Ovary (tissue), 3 donors: ENCODE data around the gene STIP1.

Experiments used
- POLR2A ChIP-seq: fragments of 450-650 bp; IDR thresholded peaks from one replicate; pipeline ENCODE4 v1.6.1; 2017; ENCODE audit warnings: antibody characterized with exemption, mild to moderate bottlenecking, moderate library complexity
- TF ChIP-seq, protein P1 (sequence below), 3 donors: fragments of 450-650 bp in 2 of 3; fragments of 200-600 bp in 1 of 3; IDR thresholded peaks; one replicate each; pipeline versions ENCODE4 v1.5.1 to v1.8.0; 2016 to 2022; ENCODE audit warnings: antibody characterized with exemption in 3 of 3, mild to moderate bottlenecking in 1 of 3
- donor health status: DM: no; HTN: no; CAD: no.

DNA sequence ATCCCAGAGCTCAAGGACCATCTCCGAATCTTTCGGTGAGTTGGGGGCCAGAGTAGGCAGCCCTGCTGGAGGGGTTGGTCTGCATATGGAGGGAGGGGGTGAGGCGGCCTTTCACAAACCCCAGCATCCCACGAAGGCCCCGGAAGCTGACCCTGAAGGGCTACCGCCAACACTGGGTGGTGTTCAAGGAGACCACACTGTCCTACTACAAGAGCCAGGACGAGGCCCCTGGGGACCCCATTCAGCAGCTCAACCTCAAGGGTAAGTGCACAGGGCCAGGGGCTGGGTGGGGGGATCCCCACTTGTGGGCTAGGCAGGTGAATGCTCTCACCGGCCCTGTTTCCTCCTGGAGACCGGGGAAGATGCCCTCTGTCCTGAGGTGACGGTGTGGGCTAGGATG is 33.8 kb downstream of the STIP1 start:
- TF ChIP-seq, protein P1, sequence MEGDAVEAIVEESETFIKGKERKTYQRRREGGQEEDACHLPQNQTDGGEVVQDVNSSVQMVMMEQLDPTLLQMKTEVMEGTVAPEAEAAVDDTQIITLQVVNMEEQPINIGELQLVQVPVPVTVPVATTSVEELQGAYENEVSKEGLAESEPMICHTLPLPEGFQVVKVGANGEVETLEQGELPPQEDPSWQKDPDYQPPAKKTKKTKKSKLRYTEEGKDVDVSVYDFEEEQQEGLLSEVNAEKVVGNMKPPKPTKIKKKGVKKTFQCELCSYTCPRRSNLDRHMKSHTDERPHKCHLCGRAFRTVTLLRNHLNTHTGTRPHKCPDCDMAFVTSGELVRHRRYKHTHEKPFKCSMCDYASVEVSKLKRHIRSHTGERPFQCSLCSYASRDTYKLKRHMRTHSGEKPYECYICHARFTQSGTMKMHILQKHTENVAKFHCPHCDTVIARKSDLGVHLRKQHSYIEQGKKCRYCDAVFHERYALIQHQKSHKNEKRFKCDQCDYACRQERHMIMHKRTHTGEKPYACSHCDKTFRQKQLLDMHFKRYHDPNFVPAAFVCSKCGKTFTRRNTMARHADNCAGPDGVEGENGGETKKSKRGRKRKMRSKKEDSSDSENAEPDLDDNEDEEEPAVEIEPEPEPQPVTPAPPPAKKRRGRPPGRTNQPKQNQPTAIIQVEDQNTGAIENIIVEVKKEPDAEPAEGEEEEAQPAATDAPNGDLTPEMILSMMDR (IDR thresholded peaks at IDR 0.05): no peak
- TF ChIP-seq POLR2A: no peak
